CD4-positive, alpha-beta T cell treated with Interleukin-6 for 4 hours (primary cell): ENCODE measurements around the gene CLEC2B.

Experiments
- DNase-seq: peaks from one replicate; pipeline ENCODE4 v3.0.0-alpha.2; 2020; ENCODE audit warnings: mixed read lengths

CLEC2B gene

GRCh38 chr12:9805883-9806282 is 63.3 kb downstream of the CLEC2B start:
- DNase-seq: no peak
